B cell (primary cell): ENCODE measurements around the gene PSMB3. TPM values are rescaled to one million over a fixed set of nuclear protein-coding genes. Genes with fewer than 3 reads are reported as not detected.
A peak's percentile ranks its signal among the peaks of the same experiment; 100 is the strongest.

Experiments
- ATAC-seq: fragments of 200-7000 bp; cut with Tn5 transposase; one replicate; pipeline ENCODE4 v1.10.0; 2021; ENCODE audit warnings: low read depth, mild to moderate bottlenecking, moderate number of reproducible peaks, moderate library complexity
- CTCF ChIA-PET: fragments of 350-600 bp; sonication (Branson Sonifier 250); formaldehyde crosslinking; loops from one replicate; lab custom pipeline; 2021; ENCODE audit warnings: antibody characterized with exemption, inconsistent platforms; lab: Charles Lee
- POLR2A ChIA-PET: fragments of 350-600 bp; sonication (Branson Sonifier 250); formaldehyde crosslinking; loops from one replicate; lab custom pipeline; 2021; ENCODE audit warnings: antibody characterized with exemption; lab: Charles Lee
- DNase-seq: peaks from one replicate; pipeline ENCODE4 v3.0.0; 2013
- H2AFZ ChIP-seq: 2 replicates; pipeline ENCODE4 v1.6.1; 2012; ENCODE audit warnings: mild to moderate bottlenecking, low read depth, low read length; ENCODE audit not compliant: insufficient read depth, poor library complexity, severe bottlenecking
- H3K27ac ChIP-seq, 2 donors: 1 replicate in 1 of 2; 2 replicates in 1 of 2; pipeline ENCODE4 v1.5.1; 2012 to 2013; ENCODE audit warnings: low read length in 2 of 2, mild to moderate bottlenecking in 2 of 2, moderate library complexity in 1 of 2
- H3K27me3 ChIP-seq, 4 experiments: fragments of 200-600 bp in 1 of 4; sonication (generic) in 1 of 4; replicated peaks in 1 of 4; 1 replicate in 2 of 4; 2 replicates in 2 of 4; pipeline versions ENCODE4 v1.6.1 to v1.7.0; 2013 to 2016; ENCODE audit warnings: low read length in 3 of 4, mild to moderate bottlenecking in 2 of 4, mixed read lengths in 1 of 4, moderate library complexity in 1 of 4; ENCODE audit not compliant: insufficient read depth in 4 of 4, control insufficient read depth in 3 of 4; ENCODE audit errors: control extremely low read depth in 1 of 4
- H3K36me3 ChIP-seq, 2 experiments: replicated peaks in 1 of 2; 1 replicate in 1 of 2; 2 replicates in 1 of 2; pipeline versions ENCODE4 v1.6.1 to v1.7.1; 2013; ENCODE audit warnings: low read length in 1 of 2; ENCODE audit not compliant: insufficient read depth in 2 of 2, control insufficient read depth in 1 of 2; ENCODE audit errors: control extremely low read depth in 1 of 2, extremely low read depth in 1 of 2
- H3K4me1 ChIP-seq, 2 donors: fragments of 200-600 bp in 1 of 2; sonication (generic) in 1 of 2; 1 replicate in 1 of 2; 2 replicates in 1 of 2; pipeline versions ENCODE4 v1.5.1 to v1.6.1; 2013 to 2017; ENCODE audit warnings: low read length in 2 of 2; ENCODE audit not compliant: control insufficient read depth in 2 of 2, insufficient read depth in 2 of 2
- H3K4me2 ChIP-seq: replicated peaks from 2 replicates; pipeline ENCODE3; 2012; ENCODE audit warnings: mild to moderate bottlenecking, low read depth, low read length; ENCODE audit not compliant: poor library complexity, severe bottlenecking
- H3K4me3 ChIP-seq, 5 experiments: fragments of 200-600 bp in 1 of 5; sonication (generic) in 1 of 5; 1 replicate in 3 of 5; 2 replicates in 2 of 5; pipeline versions ENCODE4 v1.5.1 to v1.7.0; 2011 to 2016; ENCODE audit warnings: low read length in 4 of 5, mild to moderate bottlenecking in 4 of 5, low read depth in 2 of 5, control low read depth in 1 of 5, moderate library complexity in 1 of 5; ENCODE audit not compliant: insufficient read depth in 1 of 5; ENCODE audit errors: control extremely low read depth in 1 of 5, extremely low read depth in 1 of 5
- H3K79me2 ChIP-seq: fragments of 200-600 bp; sonication (generic); one replicate; pipeline ENCODE4 v1.6.0; 2016; ENCODE audit warnings: low read length; ENCODE audit not compliant: control insufficient read depth, insufficient read depth
- H3K9ac ChIP-seq: fragments of 200-600 bp; sonication (generic); 2 replicates; pipeline ENCODE4 v1.6.1; 2017; ENCODE audit warnings: mild to moderate bottlenecking, low read length, moderate library complexity
- H3K9me3 ChIP-seq, 3 donors: one replicate each; pipeline versions ENCODE4 v1.6.1 to v1.7.1; 2013; ENCODE audit warnings: low read length in 2 of 3; ENCODE audit not compliant: control insufficient read depth in 2 of 3, insufficient read depth in 1 of 3; ENCODE audit errors: control extremely low read depth in 1 of 3
- H4K20me1 ChIP-seq: 2 replicates; pipeline ENCODE4 v1.6.0; 2012; ENCODE audit warnings: mild to moderate bottlenecking, low read length; ENCODE audit not compliant: insufficient read depth, control insufficient read depth, poor library complexity, severe bottlenecking
- H3K27ac Mint-ChIP-seq: one replicate; pipeline ENCODE4 v1.8.0; 2021; ENCODE audit warnings: mixed read lengths
- H3K27me3 Mint-ChIP-seq: one replicate; pipeline ENCODE4 v1.8.0; 2021; ENCODE audit warnings: mixed read lengths
- H3K4me1 Mint-ChIP-seq: one replicate; pipeline ENCODE4 v1.8.0; 2021; ENCODE audit warnings: mixed read lengths
- H3K4me3 Mint-ChIP-seq: one replicate; pipeline ENCODE4 v1.8.0; 2021; ENCODE audit warnings: mixed read lengths
- H3K9me3 Mint-ChIP-seq: one replicate; pipeline ENCODE4 v1.8.0; 2022; ENCODE audit warnings: mixed read lengths; ENCODE audit not compliant: insufficient read depth
- CTCF ChIP-seq: fragments of 200-600 bp; IDR thresholded peaks from one replicate; pipeline ENCODE4 v1.8.0; 2022; ENCODE audit warnings: antibody characterized with exemption, mild to moderate bottlenecking
- EZH2 ChIP-seq: IDR thresholded peaks from 2 replicates; pipeline ENCODE4 v1.6.1; 2012; ENCODE audit warnings: borderline replicate concordance, low read depth, mild to moderate bottlenecking, moderate library complexity, low read length; ENCODE audit not compliant: insufficient read depth, poor library complexity, severe bottlenecking
- WGBS: methylation state at CpG from one replicate; pipeline ENCODE4 v1.1.5; 2013; ENCODE audit warnings: missing lambda C conversion rate; ENCODE audit not compliant: insufficient coverage; 5-methylcytosine and 5-hydroxymethylcytosine counted together
- intact Hi-C: fragments of 100-400 bp; cut with micrococcal nuclease; formaldehyde crosslinking; loops from one replicate; pipeline ENCODE4 v1.10.0; 2022
- polyA plus RNA-seq: library from polyadenylated mRNA; depleted of rRNA; stranded (reverse); fragments of >200 nt; gene quantifications from 2 replicates; pipeline ENCODE4 v1.2.3, GENCODE V29; 2012
- total RNA-seq, 2 donors: library from RNA; stranded (reverse); fragments of 120-200 nt in 1 of 2; gene quantifications; 1 replicate in 1 of 2; 2 replicates in 1 of 2; pipeline versions ENCODE4 v1.2.3 to v1.2.4, GENCODE V29; 2013 to 2022

PSMB3 gene
- total and polyA plus RNA-seq, 2 donors (not counting 1 experiment from before 2014, with no cell fraction given): 109 to 184 TPM

GRCh38 chr17:38703742-38704605 lies 48.6 kb upstream of the PSMB3 start:
- WGBS: 0% methylated on average over 32 of the region's 50 CpGs
- ChIA-PET CTCF (interaction anchor here (1.0 to 3.8 kb wide), 7 partner anchors 18 to 450 kb away, joined by 3 to 32 read pairs (median 4); no protein-coding TSS in a partner anchor), POLR2A (interaction anchor here (1.0 to 3.7 kb wide), 6 partner anchors 20 to 167 kb away, joined by 3 to 15 read pairs (median 4); partner anchors contain the start of genes LASP1, PSMB3 and RPL23)
- Histone ChIP-seq H3K4me3 (peak overlapping the region; percentile 76 to 95 (median 93)), H3K36me3 (peaks cover 0 to 15% of the 10 kb centered on the region in 2 experiments), H3K9ac (peak overlapping the region; percentile 94), H3K4me1 (peaks cover 20 to 56% of the 10 kb centered on the region in 2 donors), H2AFZ (peak overlapping the region; percentile 91), H4K20me1 (peaks cover 31% of the 10 kb centered on the region), H3K9me3 (no peaks in the 10 kb centered on the region), H3K27ac (peak overlapping the region; percentile 91 to 97), H3K4me2 (peak overlapping the region; percentile 98), H3K27me3 (no peaks in the 10 kb centered on the region), H3K79me2 (peaks cover 26% of the 10 kb centered on the region)
- ATAC-seq (peak; percentile 15), DNase-seq (peak; percentile 76)
- TF ChIP-seq EZH2 (no peak), CTCF (no peak)
- Mint-ChIP-seq H3K27me3 (no peaks in the 10 kb centered on the region), H3K4me3 (peak overlapping the region; percentile 99), H3K27ac (peak overlapping the region; percentile 99), H3K9me3 (no peaks in the 10 kb centered on the region), H3K4me1 (peaks cover 57% of the 10 kb centered on the region)
- intact Hi-C loops: loop anchor here (2.0 kb wide), 1 partner anchor 97 kb away; no protein-coding TSS in a partner anchor
